IPS DF 6.9 (cell line): ENCODE measurements around the gene CCDC184.

ENCODE experiments used
- DNase-seq: peaks from one replicate; pipeline ENCODE4 v3.0.0-alpha.2; 2013; ENCODE audit warnings: low read depth, low spot score
- H3K27ac ChIP-seq: one replicate; pipeline ENCODE4 v1.5.1; 2013; ENCODE audit warnings: low read length, control low read depth
- H3K27me3 ChIP-seq: 2 replicates; pipeline ENCODE4 v1.6.1; 2013; ENCODE audit warnings: mild to moderate bottlenecking, low read length; ENCODE audit not compliant: control insufficient read depth, insufficient read depth
- H3K36me3 ChIP-seq: 2 replicates; pipeline ENCODE4 v1.6.1; 2013; ENCODE audit warnings: low read length; ENCODE audit not compliant: control insufficient read depth, insufficient read depth
- H3K4me1 ChIP-seq: 2 replicates; pipeline ENCODE4 v1.6.1; 2013; ENCODE audit warnings: low read length; ENCODE audit not compliant: control insufficient read depth, insufficient read depth
- H3K4me3 ChIP-seq: 2 replicates; pipeline ENCODE4 v1.5.1; 2013; ENCODE audit warnings: mild to moderate bottlenecking, low read length
- H3K9me3 ChIP-seq: 2 replicates; pipeline ENCODE4 v1.6.1; 2013; ENCODE audit warnings: low read length, inconsistent platforms; ENCODE audit not compliant: control insufficient read depth, insufficient read depth
- WGBS: extraction: QIAGEN DNeasy Blood & Tissue Kit; methylation state at CpG from one replicate; pipeline ENCODE4 v1.1.7; 2013; ENCODE audit warnings: mixed read lengths, missing lambda C conversion rate; ENCODE audit not compliant: insufficient read length, insufficient coverage; 5-methylcytosine and 5-hydroxymethylcytosine counted together

Gene CCDC184

DNA sequence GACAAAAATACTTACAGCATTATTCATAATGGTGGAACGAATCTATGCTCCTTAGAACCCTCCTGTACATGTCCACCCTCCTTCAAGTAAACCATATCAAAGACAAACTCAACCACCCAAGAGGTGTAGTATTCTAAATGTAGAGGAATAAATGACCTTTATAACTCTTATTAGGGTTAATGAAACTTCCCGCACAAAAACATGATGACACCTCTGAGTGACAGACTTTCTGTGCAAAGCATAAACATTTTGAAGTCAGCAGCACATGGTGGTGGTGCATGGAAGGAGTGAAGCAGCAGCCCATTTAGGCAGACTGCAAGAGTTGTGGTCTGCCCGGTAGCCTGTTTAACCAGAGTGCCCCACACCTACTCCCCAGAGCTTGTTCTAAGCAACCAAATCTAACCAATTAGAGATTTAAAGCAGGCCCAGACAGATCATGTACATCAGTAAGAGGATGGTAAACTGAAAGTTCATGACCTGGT lies 25.5 kb upstream of the CCDC184 start:
- no peak for DNase-seq
- Histone ChIP-seq H3K27me3 (no peaks in the 10 kb centered on the region), H3K36me3 (no peaks in the 10 kb centered on the region), H3K4me3 (no peak overlapping the region), H3K9me3 (no peaks in the 10 kb centered on the region), H3K4me1 (peaks cover 3% of the 10 kb centered on the region; the same call in 1 of the 2 replicates), H3K27ac (no peak overlapping the region)
- WGBS = no CpG with 5 or more reads among the region's 3 CpGs

DNA sequence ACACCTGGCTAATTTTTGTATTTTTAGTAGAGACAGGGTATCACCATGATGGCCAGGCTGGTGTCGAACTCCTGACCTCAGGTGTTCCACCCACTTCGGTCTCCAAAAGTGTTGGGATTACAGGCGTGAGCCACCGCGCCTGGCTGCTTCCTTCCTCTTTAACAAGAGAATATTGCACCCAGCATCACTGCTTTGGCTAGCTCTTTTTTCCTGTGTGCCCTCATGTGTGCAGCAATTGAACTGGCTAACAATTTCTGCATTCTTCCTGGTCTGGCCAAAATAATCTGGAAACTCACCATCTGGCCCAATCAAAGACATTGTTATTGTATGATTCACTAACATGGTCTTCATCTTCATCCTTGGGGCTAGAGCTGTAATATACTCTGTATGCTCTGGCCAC lies 23.4 kb upstream of the CCDC184 start:
- H3K4me1 ChIP-seq = peaks cover 3% of the 10 kb centered on the region; the same call in 1 of the 2 replicates
- no peak for DNase-seq
- H3K27me3 ChIP-seq = no peaks in the 10 kb centered on the region
- H3K9me3 ChIP-seq = no peaks in the 10 kb centered on the region
- no peak overlapping the region for H3K27ac ChIP-seq
- no CpG with 5 or more reads among the region's 5 CpGs for WGBS
- no peak overlapping the region for H3K4me3 ChIP-seq
- no peaks in the 10 kb centered on the region for H3K36me3 ChIP-seq

DNA sequence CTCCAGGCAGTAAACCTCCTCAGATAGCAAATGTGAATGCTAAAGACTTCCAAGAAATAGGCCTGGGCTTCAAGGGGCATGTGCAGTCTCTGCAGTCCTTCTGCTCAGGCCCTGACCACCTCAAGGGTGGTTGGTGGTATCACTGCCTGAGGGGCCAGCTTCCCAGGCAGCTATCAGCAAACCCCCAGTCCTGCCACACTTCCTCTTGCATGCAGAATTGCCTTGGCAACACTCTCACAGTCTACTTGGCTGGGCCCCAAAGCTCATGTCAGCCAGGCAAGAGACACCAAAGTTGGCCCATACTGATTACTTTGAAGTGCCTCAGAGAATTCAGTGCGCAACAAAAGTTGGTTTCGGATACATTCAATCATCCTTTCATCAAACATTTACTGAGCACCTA lies 22.6 kb upstream of the CCDC184 start:
- H3K27me3 ChIP-seq = no peaks in the 10 kb centered on the region
- no peaks in the 10 kb centered on the region for H3K36me3 ChIP-seq
- no peak for DNase-seq
- WGBS = no CpG with 5 or more reads among the region's 2 CpGs
- H3K27ac ChIP-seq = no peak overlapping the region
- H3K9me3 ChIP-seq = no peaks in the 10 kb centered on the region
- H3K4me3 ChIP-seq = no peak overlapping the region
- peaks cover 3% of the 10 kb centered on the region; the same call in 1 of the 2 replicates for H3K4me1 ChIP-seq

DNA sequence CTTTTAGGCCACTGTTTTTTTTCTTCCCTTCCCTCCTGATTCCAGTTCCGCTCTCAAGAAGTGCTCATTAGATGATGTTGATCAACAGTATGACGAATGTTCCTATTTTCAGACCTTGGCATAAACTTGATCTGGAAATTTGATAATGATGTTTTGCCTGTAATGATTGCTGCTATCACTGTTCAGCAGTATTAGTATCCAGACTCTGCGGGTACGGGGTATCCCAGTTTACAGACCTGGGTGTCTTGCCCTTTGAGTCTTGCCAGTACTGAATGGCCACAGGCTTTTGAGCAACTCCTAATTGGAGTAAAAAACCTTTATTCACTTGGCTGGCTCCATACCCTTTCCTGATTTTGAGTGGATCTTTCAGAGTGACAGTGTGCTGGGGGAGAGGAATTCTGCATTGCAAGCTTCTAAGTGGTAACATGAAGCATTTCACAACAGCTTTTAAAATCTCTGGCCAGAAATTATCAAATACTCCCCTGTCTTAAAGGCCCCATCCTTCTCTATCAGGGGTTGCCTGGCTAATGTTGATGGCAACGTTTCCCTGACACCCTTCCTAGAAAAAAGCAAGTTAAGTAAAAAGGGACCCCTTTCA lies 20.2 kb upstream of the CCDC184 start:
- no CpG with 5 or more reads among the region's 5 CpGs for WGBS
- Histone ChIP-seq H3K4me3 (no peak overlapping the region), H3K4me1 (no peaks in the 10 kb centered on the region; the same call in 1 of the 2 replicates), H3K36me3 (no peaks in the 10 kb centered on the region), H3K27ac (no peak overlapping the region), H3K9me3 (no peaks in the 10 kb centered on the region), H3K27me3 (no peaks in the 10 kb centered on the region)
- no peak for DNase-seq

DNA sequence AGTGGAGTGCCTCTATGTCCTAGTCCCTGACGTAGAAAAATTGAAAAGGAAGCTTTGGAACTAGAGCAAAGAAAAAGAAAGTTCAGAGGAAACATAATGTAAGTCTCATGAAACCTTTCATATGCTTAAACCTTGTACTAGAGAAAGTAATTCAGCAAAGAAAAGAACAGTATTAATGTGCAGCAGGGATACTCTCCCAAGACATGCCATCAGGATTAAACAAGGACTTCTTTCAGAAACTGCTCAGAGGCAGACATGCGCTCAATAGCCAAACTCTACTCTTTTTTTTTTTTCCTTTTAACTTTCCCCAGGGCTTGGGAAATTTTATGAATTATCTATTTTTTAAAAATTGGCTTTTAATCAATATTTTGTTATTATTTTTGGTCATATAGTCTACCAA lies 19.0 kb upstream of the CCDC184 start:
- no CpG with 5 or more reads among the region's 2 CpGs for WGBS
- no peaks in the 10 kb centered on the region for H3K27me3 ChIP-seq
- no peak overlapping the region for H3K27ac ChIP-seq
- no peak for DNase-seq
- H3K4me3 ChIP-seq = no peak overlapping the region
- no peaks in the 10 kb centered on the region for H3K36me3 ChIP-seq
- no peaks in the 10 kb centered on the region for H3K9me3 ChIP-seq
- H3K4me1 ChIP-seq = no peaks in the 10 kb centered on the region

DNA sequence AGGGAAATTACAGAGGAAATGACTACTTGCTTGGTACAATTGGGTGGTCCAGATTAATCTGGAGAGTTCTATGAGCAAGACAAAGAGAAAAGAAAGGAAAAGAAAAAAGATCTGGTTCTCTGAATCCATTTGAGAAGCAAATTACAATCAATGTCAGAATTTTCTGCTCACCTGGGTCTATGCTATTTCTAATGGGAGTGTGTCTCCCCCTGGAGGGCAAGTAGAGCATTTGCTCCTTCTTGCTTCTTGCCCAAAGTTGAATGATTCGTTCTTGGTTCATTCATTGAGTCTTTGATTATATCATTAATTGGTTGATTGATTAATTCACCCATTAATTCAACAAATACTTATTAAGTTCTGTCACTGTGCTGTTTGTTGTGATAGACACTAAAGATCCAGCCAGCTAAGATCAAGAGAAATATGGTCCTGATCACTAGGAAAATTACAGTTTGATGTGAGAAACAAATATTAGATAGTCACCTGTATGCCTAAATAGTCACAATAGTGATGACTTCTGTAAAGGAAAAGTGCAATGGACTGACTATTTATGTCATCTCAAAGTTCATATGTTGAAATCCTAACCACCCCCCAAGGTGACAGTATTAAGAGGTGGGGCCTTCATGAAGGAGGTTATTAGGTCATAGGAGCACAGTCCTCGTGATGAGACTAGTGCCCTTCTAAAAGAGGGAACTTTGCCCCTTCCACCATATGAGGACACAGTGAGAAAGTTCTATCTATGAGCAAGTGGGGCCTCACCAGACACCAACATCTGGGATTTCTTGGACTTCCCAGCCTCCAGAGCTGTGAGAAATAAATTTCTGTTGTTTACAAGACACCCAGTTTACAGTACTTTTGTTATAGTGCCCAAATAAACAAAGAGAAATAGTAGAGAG lies 18.1 kb upstream of the CCDC184 start:
- Histone ChIP-seq H3K27me3 (no peaks in the 10 kb centered on the region), H3K4me3 (no peak overlapping the region), H3K4me1 (no peaks in the 10 kb centered on the region), H3K36me3 (no peaks in the 10 kb centered on the region), H3K27ac (no peak overlapping the region), H3K9me3 (no peaks in the 10 kb centered on the region)
- no peak for DNase-seq
- no CpG with 5 or more reads among the region's 2 CpGs for whole genome bisulfite sequencing

DNA sequence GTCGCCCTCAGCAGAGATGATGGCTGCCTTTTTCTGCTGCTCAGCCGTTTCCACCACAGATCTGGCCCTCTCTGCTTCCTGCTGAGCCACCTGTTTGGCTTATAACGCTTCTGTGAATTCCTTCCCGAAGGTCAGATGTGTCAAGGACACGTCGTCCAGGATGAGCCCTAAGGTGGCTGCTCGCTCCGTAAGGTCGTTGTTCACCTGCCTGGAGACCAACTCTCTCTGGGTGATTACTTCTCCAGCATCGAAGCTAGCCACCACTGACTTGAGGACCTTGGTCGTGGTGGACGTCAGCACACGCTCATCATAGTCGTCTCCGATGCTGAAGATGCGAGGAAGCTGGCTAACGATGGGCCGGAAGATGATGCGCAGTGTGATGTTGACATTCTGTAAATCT lies 14.4 kb upstream of the CCDC184 start:
- Histone ChIP-seq H3K4me3 (no peak overlapping the region), H3K27me3 (no peaks in the 10 kb centered on the region), H3K27ac (no peak overlapping the region), H3K9me3 (no peaks in the 10 kb centered on the region), H3K36me3 (no peaks in the 10 kb centered on the region), H3K4me1 (no peaks in the 10 kb centered on the region)
- no peak for DNase-seq
- WGBS = no CpG with 5 or more reads among the region's 19 CpGs

DNA sequence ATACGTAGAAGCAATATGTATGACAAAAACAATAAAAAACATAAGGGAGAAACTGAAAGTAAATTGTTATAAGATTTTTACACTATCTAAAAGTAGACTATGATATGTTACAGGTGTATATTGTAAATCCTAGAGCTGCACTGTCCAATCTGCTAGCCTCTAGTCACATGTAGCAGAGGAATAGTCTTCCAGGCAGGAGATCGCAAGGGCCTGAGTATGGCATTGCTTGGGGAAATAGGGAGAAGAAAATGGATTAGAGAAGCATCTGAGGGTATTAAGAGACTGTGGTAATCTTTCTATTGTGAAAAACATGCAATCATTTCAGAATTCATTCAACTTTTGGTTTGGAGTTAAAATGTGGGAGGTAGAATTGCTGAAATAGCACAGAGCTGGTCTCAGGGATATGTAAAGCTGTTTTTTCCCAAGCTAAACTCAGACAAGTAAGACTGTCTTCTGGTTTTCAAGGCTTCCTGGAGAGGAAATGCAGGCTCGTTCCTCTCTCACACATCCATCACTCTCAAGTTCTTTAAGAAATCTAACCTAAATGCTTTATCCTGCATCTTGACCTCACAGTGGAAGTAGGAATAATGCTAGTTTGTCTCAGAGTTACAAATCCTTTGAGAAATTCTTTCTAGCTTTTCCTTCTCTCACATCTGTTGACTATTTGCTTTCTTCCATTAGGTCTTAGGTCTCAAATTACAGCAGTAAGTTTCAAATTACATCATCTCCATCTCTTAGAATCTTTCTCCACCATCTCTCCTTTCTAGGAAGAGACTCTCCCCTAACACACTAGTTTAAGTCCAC lies 7.6 kb upstream of the CCDC184 start:
- DNase-seq = no peak
- H3K27me3 ChIP-seq = no peaks in the 10 kb centered on the region
- no CpG with 5 or more reads among the region's 3 CpGs for WGBS
- H3K9me3 ChIP-seq = no peaks in the 10 kb centered on the region
- H3K4me1 ChIP-seq = peaks cover 4% of the 10 kb centered on the region
- no peak overlapping the region for H3K27ac ChIP-seq
- H3K36me3 ChIP-seq = no peaks in the 10 kb centered on the region
- no peak overlapping the region for H3K4me3 ChIP-seq

DNA sequence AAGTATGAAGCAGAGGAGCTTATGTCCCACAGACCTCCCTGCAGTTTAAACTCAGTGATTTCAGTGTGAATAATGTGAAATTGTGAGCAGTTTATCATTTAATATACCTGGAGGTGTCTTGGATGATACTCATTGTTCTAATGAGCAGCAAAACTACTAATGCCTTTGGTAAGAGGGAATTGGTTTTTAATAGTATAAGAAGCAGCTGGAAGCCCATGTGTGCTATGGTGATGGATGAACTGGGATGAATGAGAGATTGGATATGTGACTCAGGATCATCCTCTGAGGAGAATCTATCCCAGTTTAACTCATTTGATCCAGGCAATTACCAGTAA lies 7.1 kb upstream of the CCDC184 start:
- H3K4me3 ChIP-seq = no peak overlapping the region
- H3K27ac ChIP-seq = no peak overlapping the region
- H3K27me3 ChIP-seq = no peaks in the 10 kb centered on the region

DNA sequence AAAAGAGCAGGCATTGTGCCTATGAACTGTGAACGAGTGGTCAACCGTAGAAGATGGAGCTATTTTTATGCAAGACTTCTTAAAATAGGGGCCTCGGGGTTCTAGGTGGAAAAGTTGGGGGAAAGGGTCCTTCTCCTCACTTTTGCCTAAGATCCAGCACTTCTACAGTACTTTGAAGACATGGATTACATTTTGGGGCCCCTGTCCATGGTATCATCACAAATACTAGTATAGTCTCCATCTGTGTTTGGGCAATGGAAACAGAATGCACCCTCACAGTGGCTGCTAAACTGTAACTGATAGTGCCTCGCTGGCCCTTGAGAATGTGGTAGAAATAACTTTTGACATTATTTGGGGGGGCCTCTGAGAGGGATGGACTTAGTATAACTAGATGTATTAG lies 5.5 kb upstream of the CCDC184 start:
- Histone ChIP-seq H3K9me3 (no peaks in the 10 kb centered on the region), H3K4me3 (no peak overlapping the region), H3K36me3 (no peaks in the 10 kb centered on the region), H3K4me1 (peaks cover 4% of the 10 kb centered on the region), H3K27ac (no peak overlapping the region), H3K27me3 (no peaks in the 10 kb centered on the region)
- no peak for DNase-seq
- no CpG with 5 or more reads among the region's 4 CpGs for WGBS

More for the DNA sequence above, 7.1 kb upstream of the CCDC184 start:
- DNase-seq = no peak
- Histone ChIP-seq H3K4me1 (peaks cover 4% of the 10 kb centered on the region), H3K36me3 (no peaks in the 10 kb centered on the region), H3K9me3 (no peaks in the 10 kb centered on the region)
